Gastroesophageal sphincter (tissue), 4 donors: Measurements from ENCODE around the gene DIPK2A. TPM values are rescaled to one million over a fixed set of nuclear protein-coding genes. Genes with fewer than 3 reads are reported as not detected.

Experiments
- ATAC-seq: fragments of 150-250 bp; one replicate; pipeline ENCODE4 v1.9.1; 2016; ENCODE audit warnings: mild to moderate bottlenecking, moderate library complexity
- H3K27ac ChIP-seq, 4 donors: fragments of 200-600 bp; sonication (generic) in 3 of 4; 1 replicate in 3 of 4; 2 replicates in 1 of 4; pipeline ENCODE4 v1.5.1; 2016 to 2019
- H3K27me3 ChIP-seq: fragments of 200-600 bp; sonication (generic); one replicate; pipeline ENCODE4 v1.5.1; 2019
- H3K36me3 ChIP-seq, 2 donors: fragments of 200-600 bp; sonication (generic); one replicate each; pipeline ENCODE4 v1.5.1; 2019; ENCODE audit warnings: control low read depth in 1 of 2
- H3K4me1 ChIP-seq, 3 donors: fragments of 200-600 bp; sonication (generic); 1 replicate in 2 of 3; 2 replicates in 1 of 3; pipeline ENCODE4 v1.5.1; 2016 to 2019; ENCODE audit warnings: control low read depth in 2 of 3
- H3K4me3 ChIP-seq, 2 donors: fragments of 200-600 bp; sonication (generic); one replicate each; pipeline ENCODE4 v1.5.1; 2019; ENCODE audit warnings: mild to moderate bottlenecking in 1 of 2, moderate library complexity in 1 of 2
- H3K9me3 ChIP-seq, 3 donors: fragments of 200-600 bp; sonication (generic); one replicate each; pipeline ENCODE4 v1.5.1; 2017 to 2019; ENCODE audit warnings: control low read depth in 2 of 3
- EP300 ChIP-seq: sonication (generic); formaldehyde crosslinking; IDR thresholded peaks from one replicate; pipeline ENCODE4 v1.6.1; 2017; ENCODE audit warnings: antibody characterized with exemption, mild to moderate bottlenecking
- POLR2A ChIP-seq, 2 donors: fragments of 450-650 bp; IDR thresholded peaks; one replicate each; pipeline ENCODE4 v1.6.1; 2017; ENCODE audit warnings: antibody characterized with exemption in 2 of 2, mild to moderate bottlenecking in 2 of 2, moderate library complexity in 1 of 2
- POLR2AphosphoS5 ChIP-seq: sonication (generic); formaldehyde crosslinking; IDR thresholded peaks from one replicate; pipeline ENCODE4 v1.6.1; 2017; ENCODE audit warnings: antibody characterized with exemption
- WGBS, 2 donors: methylation state at CpG; one replicate each; pipeline ENCODE4 v1.1.5; 2018; ENCODE audit warnings: low coverage in 1 of 2; 5-methylcytosine and 5-hydroxymethylcytosine counted together
- total RNA-seq, 4 donors: library from RNA; depleted of rRNA; stranded (reverse); fragments of >200 nt; gene quantifications; one replicate each; pipeline ENCODE4 v1.1.0, GENCODE V29; 2016
- TF ChIP-seq, protein P1 (sequence below), 4 experiments: fragments of 200-600 bp in 2 of 4; fragments of 450-650 bp in 2 of 4; sonication (generic) in 1 of 4; IDR thresholded peaks; one replicate each; pipeline ENCODE4 v1.5.1; 2017 to 2019; ENCODE audit warnings: antibody characterized with exemption in 4 of 4, mild to moderate bottlenecking in 2 of 4, moderate library complexity in 2 of 4

DIPK2A gene
- total RNA-seq, 4 donors from 2014 or later: 27.2 to 56.7 (median 44.2) TPM

DNA sequence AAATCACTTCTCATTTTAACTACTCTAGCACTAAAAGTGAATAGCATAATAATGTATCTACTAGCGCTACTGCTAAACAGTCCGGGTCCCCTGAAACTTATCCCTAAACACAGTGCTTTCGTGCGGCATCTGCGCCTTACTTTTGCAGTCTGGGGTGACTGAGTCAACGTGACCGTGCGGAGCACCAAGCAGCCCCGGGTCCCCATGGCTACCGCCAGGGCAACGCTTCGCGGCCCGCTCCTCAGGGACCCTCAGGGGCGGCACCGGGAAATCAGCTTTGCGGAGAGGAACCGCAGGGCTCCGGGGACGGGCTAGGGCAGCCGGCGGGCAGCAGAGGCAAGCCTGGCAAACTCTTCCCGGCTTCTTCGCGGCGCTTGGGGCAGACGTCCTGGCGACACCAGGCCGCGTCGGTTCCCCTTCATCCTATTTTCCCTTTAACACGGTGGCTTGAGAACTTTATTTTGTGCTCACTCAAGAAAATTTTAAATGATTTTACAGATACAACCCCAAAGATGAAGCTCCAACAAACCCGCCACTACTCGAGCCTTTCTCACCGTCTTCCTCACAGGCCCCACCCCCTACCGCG lies 757 bp upstream of the DIPK2A start:
- Histone ChIP-seq H3K4me1 (peaks cover 0 to 25% (median 0%) of the 10 kb centered on the region in 3 donors), H3K27me3 (no peaks in the 10 kb centered on the region), H3K27ac (peak overlapping the region; percentile 70 to 98 (median 96)), H3K36me3 (no peaks in the 10 kb centered on the region), H3K9me3 (no peaks in the 10 kb centered on the region), H3K4me3 (peak overlapping the region; percentile 64 to 92)
- peak; percentile 10 for ATAC-seq
- WGBS, 2 donors: 0% methylated on average over 19 to 20 of the region's 37 CpGs
- TF ChIP-seq EP300: no peak
- no peak for TF ChIP-seq POLR2AphosphoS5
- TF ChIP-seq, protein P1, sequence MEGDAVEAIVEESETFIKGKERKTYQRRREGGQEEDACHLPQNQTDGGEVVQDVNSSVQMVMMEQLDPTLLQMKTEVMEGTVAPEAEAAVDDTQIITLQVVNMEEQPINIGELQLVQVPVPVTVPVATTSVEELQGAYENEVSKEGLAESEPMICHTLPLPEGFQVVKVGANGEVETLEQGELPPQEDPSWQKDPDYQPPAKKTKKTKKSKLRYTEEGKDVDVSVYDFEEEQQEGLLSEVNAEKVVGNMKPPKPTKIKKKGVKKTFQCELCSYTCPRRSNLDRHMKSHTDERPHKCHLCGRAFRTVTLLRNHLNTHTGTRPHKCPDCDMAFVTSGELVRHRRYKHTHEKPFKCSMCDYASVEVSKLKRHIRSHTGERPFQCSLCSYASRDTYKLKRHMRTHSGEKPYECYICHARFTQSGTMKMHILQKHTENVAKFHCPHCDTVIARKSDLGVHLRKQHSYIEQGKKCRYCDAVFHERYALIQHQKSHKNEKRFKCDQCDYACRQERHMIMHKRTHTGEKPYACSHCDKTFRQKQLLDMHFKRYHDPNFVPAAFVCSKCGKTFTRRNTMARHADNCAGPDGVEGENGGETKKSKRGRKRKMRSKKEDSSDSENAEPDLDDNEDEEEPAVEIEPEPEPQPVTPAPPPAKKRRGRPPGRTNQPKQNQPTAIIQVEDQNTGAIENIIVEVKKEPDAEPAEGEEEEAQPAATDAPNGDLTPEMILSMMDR (IDR thresholded peaks at IDR 0.05): peak in 3 of 4 experiments; percentile 27 to 37 (median 29)

DNA sequence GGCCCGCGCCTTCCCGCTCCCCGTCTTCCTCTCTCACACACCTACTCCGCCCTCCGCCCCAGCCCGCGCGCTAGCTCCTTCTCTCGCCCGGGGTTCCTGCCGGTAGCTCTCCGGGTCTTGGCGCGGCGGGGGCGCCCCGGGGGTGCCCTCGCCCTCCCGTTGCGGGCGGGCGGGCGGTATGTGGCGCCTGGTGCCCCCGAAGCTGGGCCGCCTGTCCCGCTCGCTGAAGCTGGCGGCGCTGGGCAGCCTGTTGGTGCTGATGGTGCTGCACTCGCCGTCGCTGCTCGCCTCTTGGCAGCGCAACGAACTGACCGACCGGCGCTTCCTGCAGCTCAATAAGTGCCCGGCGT lies 507 bp downstream of the DIPK2A start:
- Histone ChIP-seq H3K27me3 (no peaks in the 10 kb centered on the region), H3K4me3 (peak overlapping the region; percentile 64 to 92), H3K4me1 (peaks cover 0 to 38% (median 0%) of the 10 kb centered on the region in 3 donors), H3K9me3 (no peaks in the 10 kb centered on the region), H3K27ac (peak overlapping the region; percentile 70 to 98 (median 96)), H3K36me3 (no peaks in the 10 kb centered on the region)
- no CpG with 5 or more reads among the region's 42 CpGs for WGBS, 2 donors
- TF ChIP-seq POLR2A (IDR thresholded peaks at IDR 0.05): no peak
- no peak for TF ChIP-seq EP300
- TF ChIP-seq, protein P1 (IDR thresholded peaks at IDR 0.05): no peak
- TF ChIP-seq POLR2AphosphoS5: no peak
- peak; percentile 11 for ATAC-seq

DNA sequence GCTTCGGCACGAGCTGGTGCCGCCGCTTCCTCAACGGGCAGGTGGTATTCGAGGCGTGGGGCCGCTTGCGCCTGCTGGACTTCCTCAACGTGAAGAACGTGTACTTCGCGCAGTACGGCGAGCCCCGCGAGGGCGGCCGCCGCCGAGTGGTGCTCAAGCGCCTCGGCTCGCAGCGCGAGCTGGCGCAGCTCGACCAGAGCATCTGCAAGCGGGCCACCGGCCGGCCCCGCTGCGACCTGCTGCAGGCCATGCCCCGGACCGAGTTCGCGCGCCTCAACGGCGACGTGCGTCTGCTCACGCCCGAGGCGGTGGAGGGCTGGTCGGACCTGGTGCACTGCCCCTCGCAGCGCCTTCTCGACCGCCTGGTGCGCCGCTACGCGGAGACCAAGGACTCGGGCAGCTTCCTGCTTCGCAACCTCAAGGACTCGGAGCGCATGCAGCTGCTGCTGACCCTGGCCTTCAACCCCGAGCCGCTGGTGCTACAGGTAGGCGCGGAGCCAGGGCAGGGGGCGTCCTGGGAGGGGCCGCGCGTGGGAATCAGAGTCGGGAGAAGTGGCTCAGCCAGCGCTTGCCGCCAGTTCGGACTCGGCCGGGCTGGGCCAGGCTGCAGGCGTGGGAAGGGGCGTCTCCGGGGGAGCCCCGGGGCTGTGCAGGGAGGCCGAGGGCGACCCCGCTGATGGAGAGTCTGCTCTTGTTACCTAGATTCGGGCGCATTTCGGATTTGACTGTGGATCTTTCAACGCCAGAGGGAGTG lies 1.1 kb downstream of the DIPK2A start:
- peak overlapping the region; percentile 70 to 98 (median 96) for H3K27ac ChIP-seq
- no peaks in the 10 kb centered on the region for H3K36me3 ChIP-seq
- peak; percentile 22 for ATAC-seq
- H3K27me3 ChIP-seq: no peaks in the 10 kb centered on the region
- H3K9me3 ChIP-seq: no peaks in the 10 kb centered on the region
- H3K4me3 ChIP-seq: peak overlapping the region; percentile 64 to 92
- TF ChIP-seq EP300: no peak
- no peak for TF ChIP-seq POLR2A (IDR thresholded peaks at IDR 0.05)
- TF ChIP-seq POLR2AphosphoS5: peak; percentile 4
- TF ChIP-seq, protein P1 (IDR thresholded peaks at IDR 0.05): peak in 3 of 4 experiments; percentile 29 to 68 (median 53)
- peaks cover 0 to 43% (median 1%) of the 10 kb centered on the region in 3 donors for H3K4me1 ChIP-seq
- 0% methylated on average over 3 of the region's 83 CpGs; no CpG with 5 or more reads in 1 of the 2 donors for WGBS, 2 donors

GRCh38 chr3:143973259-143974021 lies 1.8 kb downstream of the DIPK2A start:
- H3K9me3 ChIP-seq: no peaks in the 10 kb centered on the region
- H3K4me1 ChIP-seq: peaks cover 0 to 50% (median 4%) of the 10 kb centered on the region in 3 donors
- TF ChIP-seq EP300 (no peak), POLR2AphosphoS5 (peak; percentile 43), POLR2A (IDR thresholded peaks at IDR 0.05) (no peak)
- TF ChIP-seq, protein P1 (IDR thresholded peaks at IDR 0.05): peak in 1 of 4 experiments; percentile 53
- H3K4me3 ChIP-seq: peak overlapping the region; percentile 64 to 92
- no peaks in the 10 kb centered on the region for H3K27me3 ChIP-seq
- H3K27ac ChIP-seq: peak overlapping the region; percentile 70 to 98 (median 96)
- WGBS, 2 donors: 0 to 4% methylated on average over 10 to 24 of the region's 28 CpGs
- no peak for ATAC-seq
- no peaks in the 10 kb centered on the region for H3K36me3 ChIP-seq
